Activated naive CD4-positive, alpha-beta T cell treated with anti-CD3 and anti-CD28 coated beads for 36 hours (primary cell): ENCODE measurements around the gene ITGA11. TPM values are rescaled to one million over a fixed set of nuclear protein-coding genes. Genes with fewer than 3 reads are reported as not detected.
A peak's percentile ranks its signal among the peaks of the same experiment; 100 is the strongest.

Source experiments
- CTCF ChIA-PET: fragments of 350-600 bp; sonication (Branson Sonifier 250); formaldehyde crosslinking; loops from one replicate; lab custom pipeline; 2021; ENCODE audit warnings: antibody characterized with exemption; lab: Charles Lee
- DNase-seq: peaks from one replicate; pipeline ENCODE4 v3.0.0-alpha.2; 2020
- H3K27ac Mint-ChIP-seq: one replicate; pipeline ENCODE4 v1.8.0; 2021; ENCODE audit warnings: mild to moderate bottlenecking, mixed read lengths
- H3K27me3 Mint-ChIP-seq: one replicate; pipeline ENCODE4 v1.8.0; 2021; ENCODE audit warnings: low read depth, mixed read lengths
- H3K36me3 Mint-ChIP-seq: one replicate; pipeline ENCODE4 v1.8.0; 2021; ENCODE audit warnings: low read depth, mixed read lengths
- H3K4me1 Mint-ChIP-seq: one replicate; pipeline ENCODE4 v1.8.0; 2021; ENCODE audit warnings: low read depth, mixed read lengths
- H3K4me3 Mint-ChIP-seq: one replicate; pipeline ENCODE4 v1.8.0; 2021; ENCODE audit warnings: mild to moderate bottlenecking, moderate library complexity, mixed read lengths
- H3K9me3 Mint-ChIP-seq: one replicate; pipeline ENCODE4 v1.8.0; 2021; ENCODE audit warnings: mixed read lengths
- intact Hi-C: fragments of 100-400 bp; cut with micrococcal nuclease; formaldehyde crosslinking; loops from one replicate; pipeline ENCODE4 v1.15.1; 2023
- total RNA-seq, 2 experiments: library from RNA; stranded (reverse); gene quantifications; one replicate each; pipeline ENCODE4 v1.2.3, GENCODE V29; 2021

Gene ITGA11
- total RNA-seq, 2 experiments from 2014 or later, result 0.02 to 0.12 TPM

- Mint-ChIP-seq H3K36me3 (no peaks in the 10 kb centered on the region), H3K4me1 (peaks cover 6% of the 10 kb centered on the region), H3K9me3 (no peaks in the 10 kb centered on the region), H3K4me3 (no peak overlapping the region), H3K27me3 (no peaks in the 10 kb centered on the region), H3K27ac (no peak overlapping the region)
- intact Hi-C loops, result no loop called here
- no peak for DNase-seq
- CTCF ChIA-PET, result interaction anchor here (1.2 kb wide), 1 partner anchor 16 kb away, joined by 3 read pairs; no protein-coding TSS in a partner anchor
These were observed 160.0 kb downstream of the ITGA11 start for GRCh38 chr15:68271854-68272471.

- H3K4me1 Mint-ChIP-seq, result no peaks in the 10 kb centered on the region
- DNase-seq, result no peak
- CTCF ChIA-PET, result no interaction called here
- intact Hi-C loops, result no loop called here
- H3K9me3 Mint-ChIP-seq, result no peaks in the 10 kb centered on the region
- H3K36me3 Mint-ChIP-seq, result no peaks in the 10 kb centered on the region
- no peak overlapping the region for H3K27ac Mint-ChIP-seq
- no peak overlapping the region for H3K4me3 Mint-ChIP-seq
- H3K27me3 Mint-ChIP-seq, result peaks cover 3% of the 10 kb centered on the region
These were observed 163.6 kb downstream of the ITGA11 start for GRCh38 chr15:68268405-68268804.

- Mint-ChIP-seq H3K4me3 (no peak overlapping the region), H3K9me3 (no peaks in the 10 kb centered on the region), H3K36me3 (no peaks in the 10 kb centered on the region), H3K4me1 (no peaks in the 10 kb centered on the region), H3K27ac (no peak overlapping the region), H3K27me3 (peaks cover 5% of the 10 kb centered on the region)
- intact Hi-C loops, result no loop called here
- DNase-seq, result no peak
- CTCF ChIA-PET, result no interaction called here
These were observed 166.3 kb downstream of the ITGA11 start for GRCh38 chr15:68265674-68266073.

- intact Hi-C loops, result no loop called here
- H3K9me3 Mint-ChIP-seq, result no peaks in the 10 kb centered on the region
- H3K27ac Mint-ChIP-seq, result no peak overlapping the region
- H3K36me3 Mint-ChIP-seq, result no peaks in the 10 kb centered on the region
- no peaks in the 10 kb centered on the region for H3K4me1 Mint-ChIP-seq
- DNase-seq, result no peak
- CTCF ChIA-PET, result no interaction called here
- peaks cover 5% of the 10 kb centered on the region for H3K27me3 Mint-ChIP-seq
- H3K4me3 Mint-ChIP-seq, result no peak overlapping the region
These were observed 166.9 kb downstream of the ITGA11 start for GRCh38 chr15:68265081-68265480.

- Mint-ChIP-seq H3K36me3 (no peaks in the 10 kb centered on the region), H3K27ac (no peak overlapping the region), H3K4me3 (no peak overlapping the region), H3K4me1 (no peaks in the 10 kb centered on the region), H3K27me3 (peaks cover 5% of the 10 kb centered on the region), H3K9me3 (no peaks in the 10 kb centered on the region)
- no peak for DNase-seq
- CTCF ChIA-PET, result no interaction called here
- intact Hi-C loops, result no loop called here
These were observed 167.7 kb downstream of the ITGA11 start for GRCh38 chr15:68264282-68264681.

GRCh38 chr15:68262514-68263356 lies 169.2 kb downstream of the ITGA11 start:
- no peak overlapping the region for H3K4me3 Mint-ChIP-seq
- CTCF ChIA-PET, result interaction anchor here (0.7 to 1.3 kb wide), 3 partner anchors 10 to 44 kb away, joined by 3 to 5 read pairs (median 3); partner anchors contain the start of gene FEM1B
- intact Hi-C loops, result no loop called here

GRCh38 chr15:68261980-68262379 lies 170.0 kb downstream of the ITGA11 start:
- CTCF ChIA-PET, result interaction anchor here (0.7 to 1.3 kb wide), 3 partner anchors 9 to 45 kb away, joined by 3 to 5 read pairs (median 3); partner anchors contain the start of gene FEM1B
- Mint-ChIP-seq H3K27ac (no peak overlapping the region), H3K4me1 (peaks cover 4% of the 10 kb centered on the region), H3K9me3 (no peaks in the 10 kb centered on the region), H3K36me3 (no peaks in the 10 kb centered on the region), H3K27me3 (peaks cover 5% of the 10 kb centered on the region), H3K4me3 (no peak overlapping the region)
- intact Hi-C loops, result no loop called here
- no peak for DNase-seq

More at GRCh38 chr15:68262514-68263356, 169.2 kb downstream of the ITGA11 start:
- no peak for DNase-seq
- Mint-ChIP-seq H3K36me3 (no peaks in the 10 kb centered on the region), H3K27ac (no peak overlapping the region), H3K4me1 (peaks cover 4% of the 10 kb centered on the region), H3K27me3 (peaks cover 5% of the 10 kb centered on the region), H3K9me3 (no peaks in the 10 kb centered on the region)

- no peak overlapping the region for H3K27ac Mint-ChIP-seq
- intact Hi-C loops, result no loop called here
- H3K27me3 Mint-ChIP-seq, result peaks cover 5% of the 10 kb centered on the region
- H3K36me3 Mint-ChIP-seq, result no peaks in the 10 kb centered on the region
- peaks cover 4% of the 10 kb centered on the region for H3K4me1 Mint-ChIP-seq
- CTCF ChIA-PET, result interaction anchor here (1.3 kb wide), 1 partner anchor 8 kb away, joined by 5 read pairs; no protein-coding TSS in a partner anchor
- H3K9me3 Mint-ChIP-seq, result no peaks in the 10 kb centered on the region
- H3K4me3 Mint-ChIP-seq, result no peak overlapping the region
- DNase-seq, result no peak
These were observed 170.7 kb downstream of the ITGA11 start for GRCh38 chr15:68261241-68261640.

- Mint-ChIP-seq H3K4me1 (peaks cover 4% of the 10 kb centered on the region), H3K27me3 (peaks cover 7% of the 10 kb centered on the region), H3K9me3 (no peaks in the 10 kb centered on the region), H3K36me3 (no peaks in the 10 kb centered on the region), H3K27ac (no peak overlapping the region), H3K4me3 (no peak overlapping the region)
- CTCF ChIA-PET, result interaction anchor here (2.1 kb wide), 1 partner anchor 47 kb away, joined by 9 read pairs; no protein-coding TSS in a partner anchor
- intact Hi-C loops, result no loop called here
- no peak for DNase-seq
These were observed 172.1 kb downstream of the ITGA11 start for GRCh38 chr15:68259883-68260282.

GRCh38 chr15:68258692-68259091 lies 173.3 kb downstream of the ITGA11 start:
- Mint-ChIP-seq H3K27me3 (peaks cover 3% of the 10 kb centered on the region), H3K4me3 (no peak overlapping the region), H3K36me3 (no peaks in the 10 kb centered on the region), H3K9me3 (no peaks in the 10 kb centered on the region), H3K27ac (no peak overlapping the region), H3K4me1 (peaks cover 4% of the 10 kb centered on the region)
- intact Hi-C loops, result no loop called here
- CTCF ChIA-PET, result interaction anchor here (0.9 to 2.1 kb wide), 2 partner anchors 22 to 48 kb away, joined by 3 to 9 read pairs; no protein-coding TSS in a partner anchor
- peak; percentile 68 for DNase-seq

- peak; percentile 80 for DNase-seq
- intact Hi-C loops, result loop anchor here (1.0 kb wide), 1 partner anchor 20 kb away; the partner anchor contains the start of gene FEM1B
- no peaks in the 10 kb centered on the region for H3K36me3 Mint-ChIP-seq
- H3K27ac Mint-ChIP-seq, result peak overlapping the region; percentile 66
- CTCF ChIA-PET, result interaction anchor here (0.6 to 1.1 kb wide), 5 partner anchors 21 to 126 kb away, joined by 3 to 4 read pairs (median 3); partner anchors contain the start of gene FEM1B
- peak overlapping the region; percentile 70 for H3K4me3 Mint-ChIP-seq
- H3K9me3 Mint-ChIP-seq, result no peaks in the 10 kb centered on the region
- peaks cover 4% of the 10 kb centered on the region for H3K4me1 Mint-ChIP-seq
- peaks cover 3% of the 10 kb centered on the region for H3K27me3 Mint-ChIP-seq
These were observed 175.1 kb downstream of the ITGA11 start for GRCh38 chr15:68256675-68257450.
